Neural progenitor cell (in vitro differentiated cells): ENCODE results near the gene C3orf70.

Experiments
- EZH2 ChIP-seq: fragments of 200-600 bp; sonication (generic); IDR thresholded peaks from 2 replicates; pipeline ENCODE4 v1.6.1; 2017; ENCODE audit warnings: antibody characterized with exemption, mild to moderate bottlenecking, moderate library complexity
- TF ChIP-seq, protein P1 (sequence below): fragments of 200-600 bp; sonication (generic); IDR thresholded peaks from 2 replicates; pipeline ENCODE4 v1.5.1; 2017; ENCODE audit warnings: antibody characterized with exemption, mild to moderate bottlenecking

GRCh38 chr3:185187391-185187790 is 34.5 kb upstream of the C3orf70 start:
- TF ChIP-seq, protein P1, sequence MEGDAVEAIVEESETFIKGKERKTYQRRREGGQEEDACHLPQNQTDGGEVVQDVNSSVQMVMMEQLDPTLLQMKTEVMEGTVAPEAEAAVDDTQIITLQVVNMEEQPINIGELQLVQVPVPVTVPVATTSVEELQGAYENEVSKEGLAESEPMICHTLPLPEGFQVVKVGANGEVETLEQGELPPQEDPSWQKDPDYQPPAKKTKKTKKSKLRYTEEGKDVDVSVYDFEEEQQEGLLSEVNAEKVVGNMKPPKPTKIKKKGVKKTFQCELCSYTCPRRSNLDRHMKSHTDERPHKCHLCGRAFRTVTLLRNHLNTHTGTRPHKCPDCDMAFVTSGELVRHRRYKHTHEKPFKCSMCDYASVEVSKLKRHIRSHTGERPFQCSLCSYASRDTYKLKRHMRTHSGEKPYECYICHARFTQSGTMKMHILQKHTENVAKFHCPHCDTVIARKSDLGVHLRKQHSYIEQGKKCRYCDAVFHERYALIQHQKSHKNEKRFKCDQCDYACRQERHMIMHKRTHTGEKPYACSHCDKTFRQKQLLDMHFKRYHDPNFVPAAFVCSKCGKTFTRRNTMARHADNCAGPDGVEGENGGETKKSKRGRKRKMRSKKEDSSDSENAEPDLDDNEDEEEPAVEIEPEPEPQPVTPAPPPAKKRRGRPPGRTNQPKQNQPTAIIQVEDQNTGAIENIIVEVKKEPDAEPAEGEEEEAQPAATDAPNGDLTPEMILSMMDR: no peak
- TF ChIP-seq EZH2: no peak
